ENCODE data around the gene LNP1.

GRCh38 chr3:100429187-100429716, 27.9 kb downstream of the LNP1 start:
- TF ChIP-seq CTCF (IDR thresholded peaks at IDR 0.05): no peak
- TF ChIP-seq EP300 (IDR thresholded peaks at IDR 0.05): no peak
- no peak for TF ChIP-seq POLR2AphosphoS5 (IDR thresholded peaks at IDR 0.05)
- TF ChIP-seq POLR2A (IDR thresholded peaks at IDR 0.05): no peak
